ENCODE data around the gene RAMP2.

RAMP2 gene

GRCh38 chr17:42795465-42795864 lies 34.4 kb downstream of the RAMP2 start:
- no peak for DNase-seq

DNA sequence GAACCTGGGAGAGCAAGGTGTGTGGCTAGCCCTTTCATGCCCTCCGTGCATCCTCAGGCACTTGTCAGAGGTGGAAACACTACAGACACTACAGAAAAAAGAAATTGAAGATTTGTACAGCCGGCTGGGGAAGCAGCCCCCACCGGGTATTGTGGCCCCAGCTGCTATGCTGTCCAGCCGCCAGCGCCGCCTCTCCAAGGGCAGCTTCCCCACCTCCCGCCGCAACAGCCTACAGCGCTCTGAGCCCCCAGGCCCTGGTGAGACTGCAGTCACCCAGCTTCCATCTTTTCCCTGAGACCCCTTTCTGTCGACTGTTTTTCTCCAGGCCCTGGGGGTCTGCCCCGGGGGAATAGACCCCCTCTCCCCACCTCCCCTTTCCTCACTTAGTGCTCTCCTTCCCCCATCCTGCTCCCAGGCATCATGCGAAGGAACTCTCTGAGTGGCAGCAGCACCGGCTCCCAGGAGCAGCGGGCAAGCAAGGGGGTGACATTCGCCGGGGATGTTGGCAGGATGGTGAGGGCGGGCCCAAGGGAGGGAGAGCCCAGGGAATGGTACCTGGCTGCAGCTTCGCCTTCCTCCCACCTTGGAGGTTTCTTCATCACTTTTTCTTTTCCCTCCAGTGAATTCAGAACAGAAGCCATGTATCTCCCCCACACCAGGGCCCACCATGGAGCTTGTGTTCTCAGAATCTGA lies 35.2 kb downstream of the RAMP2 start:
- no peak for DNase-seq

GRCh38 chr17:42797067-42798007 lies 36.3 kb downstream of the RAMP2 start:
- DNase-seq, result no peak

GRCh38 chr17:42798011-42798382 lies 37.0 kb downstream of the RAMP2 start:
- DNase-seq, result no peak

DNA sequence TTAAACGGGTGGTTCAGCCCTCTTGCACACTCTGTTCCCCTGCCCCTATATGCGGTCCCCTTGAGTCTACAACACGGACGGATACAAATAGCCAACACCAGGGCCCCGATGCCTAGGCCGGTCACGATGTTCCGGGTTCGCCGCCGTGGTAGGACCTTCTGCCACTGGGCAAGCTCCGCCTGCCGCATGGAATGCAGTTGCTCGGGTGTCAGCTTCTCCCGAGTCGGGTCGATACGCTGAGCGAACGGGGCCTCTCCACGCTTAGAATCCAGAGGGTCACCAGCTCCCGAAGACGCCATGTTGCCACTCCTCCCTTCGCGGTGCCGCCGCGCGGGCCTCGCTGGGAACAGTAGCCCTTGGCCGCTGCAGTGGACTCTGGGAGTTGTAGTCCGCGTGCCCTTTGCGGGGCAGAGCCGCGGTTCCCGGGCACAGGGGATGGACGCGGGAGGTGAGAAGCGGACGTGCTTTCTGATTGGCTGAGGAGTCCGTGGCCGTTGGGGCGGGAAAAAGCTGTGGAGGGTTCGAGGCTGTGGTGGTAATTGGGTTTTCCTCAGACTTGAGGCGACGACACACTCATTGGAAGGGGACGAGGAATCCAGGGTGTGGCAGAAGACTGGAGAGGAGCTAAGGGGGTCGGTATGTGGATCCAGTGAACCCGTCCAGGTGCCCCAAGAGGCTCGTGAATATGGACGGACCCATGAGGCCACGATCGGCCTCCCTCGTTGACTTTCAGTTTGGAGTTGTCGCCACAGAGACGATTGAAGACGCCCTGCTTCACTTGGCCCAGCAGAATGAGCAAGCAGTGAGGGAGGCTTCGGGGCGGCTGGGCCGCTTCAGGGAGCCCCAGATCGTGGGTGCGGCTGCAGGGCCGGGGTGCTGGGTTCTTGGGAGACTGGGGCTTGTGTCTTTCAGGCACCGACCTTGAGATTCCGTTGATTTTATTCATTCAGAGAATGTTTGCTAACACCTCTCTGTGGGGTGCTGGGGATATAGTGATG lies 37.7 kb downstream of the RAMP2 start, which contains the start of the genes CNTD1 and COA3:
Gene CNTD1 (plus strand): TSS at position 479 of the 998 bp plus-strand sequence. CDS start 207 bp downstream, at position 686.
Gene COA3 (minus strand): TSS at position 322 of the 998 bp plus-strand sequence. CDS start 23 bp downstream, at position 299.
- DNase-seq, result peak; percentile 72

DNA sequence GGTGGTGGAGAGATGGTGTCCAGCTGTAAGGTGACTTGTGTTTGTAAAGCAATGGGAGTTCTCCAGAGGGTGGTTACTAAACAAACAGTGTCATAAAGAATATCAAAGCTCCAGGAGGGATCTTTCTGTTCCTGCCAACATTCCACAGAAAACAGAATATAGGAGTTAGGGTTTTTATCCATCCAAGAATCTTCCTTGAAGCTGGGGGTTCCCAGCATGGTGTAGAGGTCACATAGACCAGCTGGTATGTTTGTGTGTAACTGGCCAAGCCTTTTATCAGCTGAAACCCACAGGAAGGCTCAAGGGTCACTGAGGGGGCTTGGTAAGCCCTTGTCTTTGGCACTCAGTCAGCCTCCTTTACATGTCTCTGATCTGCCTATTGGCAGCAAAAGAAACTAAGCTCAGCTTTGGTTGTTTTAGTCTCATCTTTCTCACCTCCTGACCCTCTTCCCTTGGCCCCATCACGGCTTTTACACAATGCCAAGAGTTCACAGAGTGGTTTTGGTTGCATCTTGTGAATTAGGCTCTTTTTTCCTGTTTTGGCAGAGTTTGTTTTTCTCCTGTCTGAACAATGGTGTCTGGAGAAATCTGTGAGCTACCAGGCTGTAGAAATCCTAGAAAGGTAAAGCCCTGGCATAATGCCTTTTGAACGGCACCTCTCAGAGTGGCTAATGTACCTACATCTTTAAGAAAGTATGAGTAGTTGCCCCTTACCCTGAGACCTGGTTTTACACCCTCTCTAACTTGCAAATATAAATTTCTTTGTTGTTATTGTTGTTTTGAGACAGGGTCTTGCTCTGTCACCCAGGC lies 42.3 kb downstream of the RAMP2 start:
- DNase-seq, result no peak

DNA sequence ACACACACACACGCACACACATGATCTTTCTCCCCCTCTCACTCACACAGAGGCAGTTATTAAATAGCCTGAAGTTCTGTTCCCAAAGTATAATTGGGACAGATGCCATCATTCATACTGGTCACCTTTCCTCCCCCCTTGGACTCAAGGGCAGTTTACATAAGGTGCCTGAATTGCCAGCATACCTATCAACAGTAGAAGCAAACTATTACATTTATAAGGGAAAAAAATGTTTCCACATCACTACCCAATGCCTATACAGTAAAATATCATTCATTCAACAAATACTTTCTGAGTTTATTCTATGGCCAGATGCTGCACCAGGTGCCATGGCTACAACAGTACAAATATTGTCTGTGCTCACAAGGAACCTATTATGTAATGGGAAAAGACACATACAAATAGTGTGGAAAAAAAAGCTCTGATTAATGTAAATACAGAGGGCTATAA lies 43.9 kb downstream of the RAMP2 start:
- peak; percentile 78 for DNase-seq

- no peak for DNase-seq
Observed at GRCh38 chr17:42806249-42806648, 45.2 kb downstream of the RAMP2 start.

- DNase-seq, result no peak
Observed at GRCh38 chr17:42809250-42809649, 48.2 kb downstream of the RAMP2 start.
